Astrocyte (in vitro differentiated cells and primary cell): ENCODE results near the gene SYF2.

Source experiments
- EZH2 ChIP-seq: IDR thresholded peaks from 2 replicates; pipeline ENCODE4 v1.6.1; 2012; ENCODE audit warnings: mild to moderate bottlenecking, low read length, inconsistent platforms; ENCODE audit not compliant: insufficient read depth
- TF ChIP-seq, protein P1 (sequence below): IDR thresholded peaks from 2 replicates; pipeline ENCODE4 v1.5.1; 2011; ENCODE audit warnings: low read depth, mild to moderate bottlenecking, inconsistent platforms, low read length, moderate library complexity; ENCODE audit not compliant: insufficient read depth

DNA sequence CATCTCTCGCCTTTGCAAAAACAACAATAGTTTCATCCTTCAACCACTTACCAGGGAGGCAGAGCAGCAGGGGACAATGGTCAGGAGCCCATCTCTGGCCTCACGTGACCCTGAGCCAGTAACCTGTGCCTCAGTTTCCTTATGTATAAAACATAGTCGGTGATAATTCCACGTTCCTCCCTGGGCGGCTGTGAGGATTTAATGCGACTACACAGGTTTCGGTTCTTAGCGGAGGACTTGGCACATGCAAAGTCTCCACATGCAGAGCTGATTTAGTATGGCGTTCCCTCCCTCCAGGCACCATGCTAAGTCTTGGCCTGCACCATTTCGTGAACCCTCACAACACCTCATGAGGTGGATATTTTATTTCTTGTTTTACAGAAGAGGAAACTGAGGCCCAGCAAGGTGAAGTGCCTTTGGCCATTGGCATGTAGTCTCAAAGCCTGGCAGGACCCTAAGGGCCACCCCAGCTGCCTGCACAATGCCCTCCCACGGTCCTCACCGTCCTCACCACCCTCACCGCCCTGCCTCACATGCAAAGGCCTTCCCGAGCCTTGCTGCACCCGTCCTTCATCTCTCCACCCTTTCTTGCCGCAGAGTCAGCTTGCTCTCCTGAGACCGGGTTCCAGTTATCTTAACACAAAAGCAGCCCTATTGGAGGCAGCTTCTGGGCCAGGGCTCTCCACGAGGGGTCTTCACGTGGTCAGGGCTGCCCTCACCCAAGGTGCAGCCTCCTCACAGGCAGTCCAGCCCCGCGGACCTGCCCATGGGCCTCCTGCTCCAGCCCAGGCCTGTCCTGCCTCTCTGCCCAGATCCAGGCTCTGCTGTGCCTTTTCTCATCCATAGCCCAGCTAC lies 48.9 kb downstream of the SYF2 start:
- TF ChIP-seq, protein P1, sequence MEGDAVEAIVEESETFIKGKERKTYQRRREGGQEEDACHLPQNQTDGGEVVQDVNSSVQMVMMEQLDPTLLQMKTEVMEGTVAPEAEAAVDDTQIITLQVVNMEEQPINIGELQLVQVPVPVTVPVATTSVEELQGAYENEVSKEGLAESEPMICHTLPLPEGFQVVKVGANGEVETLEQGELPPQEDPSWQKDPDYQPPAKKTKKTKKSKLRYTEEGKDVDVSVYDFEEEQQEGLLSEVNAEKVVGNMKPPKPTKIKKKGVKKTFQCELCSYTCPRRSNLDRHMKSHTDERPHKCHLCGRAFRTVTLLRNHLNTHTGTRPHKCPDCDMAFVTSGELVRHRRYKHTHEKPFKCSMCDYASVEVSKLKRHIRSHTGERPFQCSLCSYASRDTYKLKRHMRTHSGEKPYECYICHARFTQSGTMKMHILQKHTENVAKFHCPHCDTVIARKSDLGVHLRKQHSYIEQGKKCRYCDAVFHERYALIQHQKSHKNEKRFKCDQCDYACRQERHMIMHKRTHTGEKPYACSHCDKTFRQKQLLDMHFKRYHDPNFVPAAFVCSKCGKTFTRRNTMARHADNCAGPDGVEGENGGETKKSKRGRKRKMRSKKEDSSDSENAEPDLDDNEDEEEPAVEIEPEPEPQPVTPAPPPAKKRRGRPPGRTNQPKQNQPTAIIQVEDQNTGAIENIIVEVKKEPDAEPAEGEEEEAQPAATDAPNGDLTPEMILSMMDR, result no peak
- TF ChIP-seq EZH2, result no peak
